AG08396 (cell line): Measurements from ENCODE around the gene NOL4L.

Experiments used
- DNase-seq: peaks from one replicate; pipeline ENCODE4 v3.0.0; 2012; ENCODE audit warnings: low spot score, mixed read lengths

The NOL4L gene

DNA sequence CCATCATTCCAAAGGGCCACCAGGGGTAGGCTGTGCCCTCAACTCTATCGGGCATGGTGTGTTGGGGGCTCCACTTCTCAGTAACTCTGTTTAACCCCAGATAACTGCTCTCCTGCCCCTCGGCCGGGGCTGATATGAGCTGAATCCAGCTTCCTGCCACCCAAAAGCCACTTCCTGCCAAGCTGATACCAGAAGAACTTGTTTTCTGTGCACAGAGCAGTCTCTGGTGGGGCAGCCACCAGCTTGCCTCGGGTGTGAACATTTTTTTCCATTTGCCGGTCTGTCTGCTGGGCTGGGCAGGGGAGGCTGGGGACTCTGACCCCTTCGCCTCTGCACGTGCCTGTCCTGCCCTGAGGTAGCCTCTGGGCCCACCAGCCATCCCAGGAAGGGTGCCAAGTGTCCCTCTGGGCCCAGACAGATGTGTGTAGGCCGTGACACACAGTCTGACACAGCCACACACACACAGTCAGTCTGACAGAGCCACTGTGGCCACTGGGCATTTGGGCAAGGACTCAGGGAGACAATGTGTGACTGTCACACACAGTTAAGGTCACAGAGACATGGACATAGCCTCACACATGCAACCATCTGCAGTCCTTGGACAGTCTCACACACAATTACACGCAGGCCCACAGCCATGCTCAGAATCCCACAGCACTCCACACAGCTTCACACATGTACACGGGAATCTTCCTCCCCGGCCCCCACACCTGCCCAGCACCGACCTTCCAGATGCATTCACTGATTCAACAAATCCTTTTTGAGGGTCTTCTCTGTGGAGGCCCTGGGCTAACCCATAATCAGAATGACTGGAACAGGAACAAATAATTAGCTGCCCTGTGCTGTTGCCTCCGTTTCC is 45.1 kb downstream of the NOL4L start:
- DNase-seq: no peak

DNA sequence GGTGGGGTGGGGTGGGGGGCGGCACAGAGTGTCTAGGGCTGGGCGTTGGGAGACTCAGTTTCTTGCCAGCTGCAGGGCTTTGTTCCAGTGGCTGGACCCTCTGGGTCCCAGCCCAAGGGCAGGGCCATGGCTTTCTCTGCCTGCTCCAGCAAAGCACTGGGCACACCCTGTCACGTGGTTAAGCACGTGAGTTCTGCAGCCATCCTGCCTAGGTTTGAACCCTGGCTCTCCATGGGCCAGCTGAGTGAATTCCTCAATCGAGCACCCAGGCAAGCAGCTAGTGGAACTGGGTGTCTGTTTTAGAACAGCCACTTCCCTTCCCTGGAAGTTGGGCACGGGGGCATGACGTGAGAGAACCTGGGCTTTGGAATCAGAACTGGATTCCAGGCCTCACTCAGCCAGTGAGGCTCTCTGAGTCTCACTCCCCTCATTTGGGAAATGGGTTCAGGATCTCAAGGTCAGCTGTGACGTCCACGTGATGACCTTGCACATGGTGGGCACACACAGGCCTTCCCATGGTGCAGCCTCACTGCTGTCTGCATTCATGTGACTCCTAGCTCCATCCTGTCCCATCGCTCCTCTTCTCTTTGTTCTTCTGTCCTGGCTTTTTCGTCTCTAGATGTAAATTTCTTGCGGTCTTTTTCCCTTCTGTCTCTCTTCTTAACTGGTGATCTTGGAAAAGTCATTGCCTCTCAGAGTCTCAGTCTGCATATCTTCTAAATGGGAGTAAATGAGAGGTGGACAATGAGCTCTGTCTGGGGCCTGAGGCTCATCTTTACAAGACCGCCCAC is 45.9 kb downstream of the NOL4L start:
- no peak for DNase-seq

DNA sequence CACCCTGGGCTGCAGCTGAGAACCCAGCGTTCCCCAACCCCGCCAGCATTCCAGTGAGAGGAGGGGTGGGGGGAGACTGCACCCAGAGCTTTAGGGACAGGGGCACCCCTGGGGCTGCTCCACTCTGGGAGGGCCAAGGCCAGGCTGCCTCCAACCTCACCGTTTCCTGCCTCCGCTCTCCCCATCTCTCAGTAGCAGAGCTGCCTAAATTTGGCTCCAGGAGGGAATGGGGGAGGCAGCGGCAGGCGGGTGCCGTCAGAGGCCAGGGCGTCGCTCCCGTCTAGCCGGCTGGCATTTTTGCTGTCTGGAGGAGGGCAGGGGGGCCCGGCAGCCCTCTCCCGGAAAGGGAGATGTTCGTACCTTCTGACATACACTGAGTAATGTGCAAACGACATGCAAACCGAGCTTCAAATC is 46.6 kb downstream of the NOL4L start:
- no peak for DNase-seq

DNA sequence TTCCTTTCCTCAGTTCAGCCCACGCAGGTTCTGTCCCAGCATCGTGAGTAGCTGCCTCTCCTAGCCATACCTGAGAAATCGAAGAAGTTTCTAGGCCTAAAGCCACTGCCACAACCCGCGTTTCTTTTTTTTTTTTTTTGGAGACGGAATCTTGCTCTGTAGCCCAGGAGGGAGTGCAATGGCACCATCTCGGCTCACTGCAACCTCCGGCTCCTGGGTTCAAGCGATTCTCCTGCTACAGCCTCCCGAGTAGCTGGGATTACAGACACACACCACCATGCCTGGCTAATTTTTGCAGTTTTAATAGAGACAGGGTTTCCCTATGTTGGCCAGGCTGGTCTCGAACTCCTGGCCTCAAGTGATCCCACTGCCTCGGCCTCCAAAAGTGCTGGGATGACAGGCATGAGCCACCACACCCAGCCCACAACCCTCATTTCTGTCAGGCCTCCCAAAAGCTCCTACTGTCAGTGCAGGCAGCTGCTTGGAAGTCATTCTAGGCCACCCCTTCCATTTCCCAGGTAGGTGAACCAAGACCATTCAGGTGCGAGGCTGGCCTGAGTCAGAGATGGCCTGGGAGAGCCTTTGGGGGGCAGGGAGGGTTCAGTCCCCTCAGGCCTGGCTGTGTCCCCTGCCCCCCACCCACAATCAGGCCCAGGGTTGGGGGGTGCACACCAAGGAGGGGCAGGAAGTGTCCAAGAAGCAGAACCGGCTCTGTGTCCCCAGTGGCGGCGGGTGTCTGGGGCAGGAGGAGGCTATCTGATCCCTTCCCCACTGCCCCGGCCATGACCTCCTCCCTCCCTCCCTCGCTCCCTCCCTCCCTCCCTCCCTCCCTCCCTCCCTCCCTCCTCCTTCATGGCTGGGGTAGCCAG is 47.2 kb downstream of the NOL4L start:
- DNase-seq: no peak

DNA sequence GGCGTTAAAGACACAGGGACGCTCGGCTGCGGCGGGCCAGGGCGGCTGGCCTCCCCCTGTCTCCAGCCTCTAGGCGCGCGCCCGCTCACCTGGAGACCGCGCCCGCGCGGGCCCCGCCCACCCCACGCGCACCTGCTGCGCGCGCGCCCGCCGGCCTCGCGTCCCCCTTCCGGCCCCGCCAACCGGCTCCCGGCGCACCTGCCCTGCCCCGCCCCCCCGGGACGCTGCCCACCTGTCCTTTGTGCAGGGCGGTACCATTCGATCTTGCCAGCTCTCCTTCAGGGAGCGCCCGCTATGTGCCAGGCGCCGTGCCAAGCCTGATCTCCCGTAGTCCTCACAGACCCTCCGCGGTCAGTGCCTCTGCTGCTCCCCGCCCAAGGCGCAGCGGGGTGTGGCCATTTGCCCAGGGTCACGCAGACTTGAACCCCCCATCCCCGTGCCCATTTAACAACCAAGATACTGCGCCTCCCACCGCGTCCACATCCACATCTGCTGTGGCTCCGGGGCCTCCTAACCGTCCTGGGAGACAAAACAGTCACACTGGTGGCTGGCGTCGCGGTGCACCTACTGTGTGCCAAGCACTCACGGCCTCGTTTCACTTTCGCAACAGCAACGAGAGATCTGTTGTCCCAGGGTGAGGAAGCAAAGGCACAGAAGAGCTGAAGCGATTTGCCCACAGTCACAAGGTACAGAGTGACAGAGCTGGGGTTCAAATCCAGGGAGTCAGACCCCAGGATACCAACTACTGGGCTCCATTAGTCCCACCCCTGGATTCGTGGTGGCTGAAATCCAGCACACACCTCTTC is 48.1 kb downstream of the NOL4L start:
- DNase-seq: no peak

DNA sequence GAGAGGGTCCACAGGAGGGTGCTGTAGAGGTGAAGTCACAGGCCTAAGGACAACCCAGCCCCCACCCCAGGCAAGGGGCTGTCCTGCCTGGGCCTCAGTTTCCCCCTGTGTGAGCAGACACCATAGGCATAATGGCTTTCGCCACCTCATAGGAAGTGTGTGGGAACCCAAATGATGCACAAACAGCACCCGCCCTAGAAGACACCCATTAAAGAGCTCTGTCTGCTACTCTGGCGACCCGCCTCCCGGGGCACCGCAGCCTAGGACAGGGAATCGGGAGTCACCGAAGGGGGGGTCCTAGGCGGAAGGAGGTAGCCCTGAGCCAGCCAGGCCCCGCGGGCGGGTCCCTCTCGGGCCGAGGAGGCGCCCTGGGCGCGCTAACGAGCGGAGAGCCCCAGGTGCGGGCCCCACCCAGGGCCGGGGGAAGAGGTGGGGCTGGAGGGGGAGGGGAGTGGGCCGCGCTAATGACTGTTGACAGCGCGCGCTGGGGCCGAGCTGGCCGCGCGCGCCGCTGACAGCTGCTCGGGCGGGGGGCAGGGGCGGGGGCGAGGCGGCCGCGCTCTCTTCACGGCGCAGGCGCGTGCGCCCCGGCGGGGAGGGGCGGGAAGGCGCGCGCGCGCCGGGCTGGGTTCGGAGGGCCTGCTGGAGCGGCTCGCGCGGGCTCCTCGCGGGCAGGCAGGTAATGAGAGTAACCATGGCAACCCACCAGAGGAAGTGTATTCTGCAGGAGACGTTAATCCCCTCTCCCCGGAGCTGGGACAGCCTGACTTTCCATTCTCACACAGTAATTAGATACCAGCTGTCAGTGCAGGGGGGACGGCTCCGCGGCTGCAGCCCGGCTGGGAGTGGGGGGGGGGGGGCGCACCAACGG is 48.9 kb downstream of the NOL4L start:
- DNase-seq: peak; percentile 63

DNA sequence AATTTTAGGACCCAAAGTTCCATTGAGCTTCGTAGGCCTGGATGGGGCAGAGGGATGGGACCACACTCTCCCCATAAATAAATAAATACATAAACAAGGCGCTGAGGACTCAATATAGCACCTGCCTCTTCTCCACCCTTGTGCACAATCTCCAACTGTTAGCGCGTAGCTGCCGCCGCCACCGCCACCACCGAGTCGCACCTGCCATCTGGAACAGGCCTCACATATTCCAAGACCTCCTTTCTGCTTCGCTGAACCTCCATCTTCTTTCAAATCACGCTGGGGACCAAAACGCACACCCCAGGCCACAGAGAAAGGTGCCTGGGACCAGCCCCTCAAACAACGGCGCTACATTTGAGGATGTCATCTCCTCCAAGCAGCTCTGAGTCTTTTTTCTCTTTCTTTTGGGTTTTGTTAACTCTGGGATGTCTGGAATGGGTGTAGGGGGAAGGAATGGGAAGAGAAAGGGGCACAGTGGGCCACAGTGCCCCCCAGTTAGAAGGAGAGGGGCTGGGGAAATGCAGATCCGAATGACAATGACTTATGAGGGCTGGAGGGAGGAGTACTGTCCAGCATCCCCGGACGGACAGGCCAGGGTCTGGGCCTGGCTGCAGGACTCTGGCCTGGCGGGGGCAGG is 49.7 kb downstream of the NOL4L start:
- DNase-seq: no peak

DNA sequence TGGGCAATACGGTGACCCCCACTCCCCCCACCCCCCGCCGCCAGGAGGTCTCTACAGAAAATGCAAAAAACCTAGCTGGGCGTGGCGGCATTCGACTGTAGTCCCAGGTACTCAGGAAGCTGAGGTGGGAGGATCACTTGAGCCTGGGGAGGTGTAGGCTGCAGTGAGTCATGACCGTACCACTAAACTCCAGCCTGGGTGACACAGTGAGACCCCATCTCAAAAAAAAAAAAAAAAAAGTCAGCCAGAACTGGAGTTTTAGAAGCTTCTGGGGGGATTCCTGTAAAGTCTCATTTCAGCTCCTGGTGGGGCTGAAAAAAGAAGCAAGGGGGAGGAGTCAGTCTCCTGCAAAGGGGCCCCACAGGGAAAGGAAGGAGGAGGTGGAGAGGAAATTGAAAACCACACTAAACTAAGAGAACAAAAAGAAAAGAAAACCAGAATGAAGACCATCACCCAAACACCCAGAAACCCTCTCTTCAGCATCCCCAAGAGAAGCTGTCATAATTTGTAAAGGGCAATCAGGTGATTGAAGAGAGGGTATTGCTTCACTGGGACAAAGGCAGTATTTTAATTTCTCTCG is 50.4 kb downstream of the NOL4L start:
- no peak for DNase-seq

DNA sequence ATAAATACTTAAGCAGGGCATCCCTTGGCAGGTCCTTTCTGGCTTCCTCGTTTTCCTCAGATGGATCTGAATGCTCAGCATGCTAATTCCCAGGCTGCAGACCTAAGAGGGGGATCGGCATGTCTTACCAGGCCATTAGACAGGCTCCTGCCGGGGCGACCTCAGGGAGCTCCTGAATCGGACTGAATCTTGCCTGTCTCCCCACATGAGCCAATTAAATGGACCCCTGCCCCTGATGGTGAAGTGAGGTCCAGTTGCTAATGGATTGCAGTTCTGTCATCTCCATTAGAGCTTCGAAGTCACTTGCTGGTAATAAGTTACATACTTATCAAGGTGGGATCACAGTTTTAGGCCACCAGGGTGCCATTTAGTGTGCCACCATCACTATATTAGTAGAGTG is 51.4 kb downstream of the NOL4L start:
- no peak for DNase-seq

DNA sequence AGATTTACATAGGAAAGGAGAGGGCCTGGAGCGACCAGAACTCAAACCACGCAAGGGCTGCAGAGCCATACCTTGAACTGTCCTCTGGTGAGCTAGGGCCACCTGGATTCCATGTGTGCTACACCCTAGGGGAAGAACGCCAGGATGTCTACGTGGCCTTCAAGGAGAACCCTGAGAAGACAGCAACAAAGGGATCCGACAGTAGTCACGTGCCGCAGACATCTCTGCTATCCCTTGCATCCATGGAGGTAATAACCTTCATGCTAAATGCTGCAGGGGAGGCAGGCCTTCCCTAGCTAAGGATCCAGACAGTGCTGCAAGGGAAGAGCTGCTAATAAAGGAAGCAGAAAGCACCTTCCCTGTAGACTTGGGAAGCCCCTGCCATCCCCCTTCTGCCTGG is 52.9 kb downstream of the NOL4L start:
- no peak for DNase-seq

DNA sequence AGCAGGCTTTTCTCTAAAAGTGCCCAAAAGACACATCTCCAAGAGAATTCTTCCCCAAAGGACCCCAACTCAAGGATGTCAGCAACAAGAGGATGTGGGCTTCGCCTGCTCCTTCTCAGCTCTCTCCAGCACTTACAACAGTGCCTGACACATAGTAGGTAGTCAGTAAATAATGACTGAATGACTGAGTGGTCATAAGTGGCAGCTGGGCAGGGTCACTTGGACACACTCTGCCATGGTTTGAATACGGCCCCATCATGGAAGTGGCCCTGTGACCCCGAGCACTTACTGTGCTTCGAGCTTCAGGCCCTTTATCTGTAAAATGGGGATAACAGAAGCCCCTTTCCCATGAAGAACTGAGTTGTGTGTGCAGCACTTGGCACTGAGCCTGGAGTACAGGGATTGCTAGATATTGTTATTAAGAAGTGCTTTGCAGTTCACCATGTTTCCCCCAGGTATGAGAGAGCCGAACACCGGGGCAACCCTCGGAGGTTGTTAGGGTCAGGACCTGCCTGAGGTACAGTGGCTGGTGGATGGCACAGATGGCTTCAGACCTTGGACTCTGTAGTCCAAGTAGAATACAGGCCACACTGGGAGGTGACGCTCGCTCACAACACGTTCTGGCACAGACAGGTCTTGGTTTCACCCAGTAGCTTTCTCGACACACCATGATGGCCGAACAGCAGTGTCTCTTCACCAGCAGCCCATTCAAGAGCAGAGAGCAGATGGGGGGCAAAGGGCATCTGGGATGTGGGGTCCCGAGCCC is 56.0 kb downstream of the NOL4L start:
- no peak for DNase-seq

DNA sequence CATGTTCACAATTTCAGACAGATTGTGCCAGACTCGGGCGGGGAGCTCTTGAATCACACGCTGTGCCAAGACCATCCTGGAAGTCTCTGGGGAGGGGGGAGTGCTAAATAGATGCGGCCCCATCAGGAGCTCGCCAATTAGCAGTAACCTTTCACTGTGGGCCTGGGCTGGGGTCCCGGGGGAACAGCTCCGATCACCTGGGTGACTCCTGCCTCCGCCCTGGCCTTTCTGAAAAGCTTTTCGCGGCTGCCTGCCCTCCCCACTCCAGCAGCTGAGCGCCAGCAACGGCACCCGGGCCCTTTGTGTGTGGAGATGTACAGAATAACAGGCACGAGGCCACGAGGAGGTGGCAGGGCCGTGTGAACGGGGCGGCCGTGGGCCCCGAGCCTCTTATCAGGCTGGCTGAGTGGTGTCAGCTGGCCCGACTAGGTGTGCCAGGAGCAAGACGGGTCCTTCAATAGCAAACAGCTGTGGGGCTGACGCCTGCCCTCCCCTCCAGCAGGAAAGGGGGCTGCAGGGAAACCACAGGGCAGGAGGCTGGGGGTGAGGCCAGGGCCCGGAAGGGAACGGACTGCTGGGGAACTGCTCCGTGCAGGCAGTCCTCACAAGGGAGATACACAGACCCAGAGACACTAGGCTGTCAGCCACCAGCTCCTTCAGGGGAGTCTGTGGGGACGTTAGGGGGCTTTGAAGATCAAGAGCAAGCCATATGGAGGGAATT is 56.8 kb downstream of the NOL4L start:
- no peak for DNase-seq

DNA sequence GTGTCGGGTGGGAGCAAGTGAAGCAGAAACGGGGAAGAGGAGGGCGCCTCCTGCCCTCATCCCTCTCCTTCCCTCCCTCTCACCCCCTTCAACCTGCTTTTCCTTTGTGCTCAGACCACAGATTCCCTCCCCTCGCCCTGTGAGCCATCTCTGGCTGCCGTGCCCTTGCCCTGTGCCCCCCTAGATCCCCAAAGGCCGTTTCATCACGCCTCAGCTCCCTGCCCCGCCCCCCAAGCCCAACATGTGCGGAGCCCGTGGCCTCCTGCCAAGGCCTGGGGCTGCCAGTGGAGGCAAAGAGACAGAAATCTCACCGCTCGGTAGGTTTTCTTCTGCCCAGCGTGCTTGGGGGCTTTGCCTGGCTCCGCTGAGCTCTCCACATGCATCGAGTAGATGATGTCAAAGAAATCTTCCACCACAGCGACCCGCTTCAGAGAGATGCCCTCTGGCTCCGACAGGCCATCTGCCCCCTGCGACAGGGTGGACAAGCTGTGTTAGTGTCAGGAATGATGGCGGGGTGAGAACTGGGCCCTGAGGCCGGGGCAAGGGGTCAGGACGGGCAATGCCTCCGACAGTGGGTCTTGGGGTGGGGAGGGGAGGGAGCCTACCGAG is 57.6 kb downstream of the NOL4L start:
- no peak for DNase-seq

DNA sequence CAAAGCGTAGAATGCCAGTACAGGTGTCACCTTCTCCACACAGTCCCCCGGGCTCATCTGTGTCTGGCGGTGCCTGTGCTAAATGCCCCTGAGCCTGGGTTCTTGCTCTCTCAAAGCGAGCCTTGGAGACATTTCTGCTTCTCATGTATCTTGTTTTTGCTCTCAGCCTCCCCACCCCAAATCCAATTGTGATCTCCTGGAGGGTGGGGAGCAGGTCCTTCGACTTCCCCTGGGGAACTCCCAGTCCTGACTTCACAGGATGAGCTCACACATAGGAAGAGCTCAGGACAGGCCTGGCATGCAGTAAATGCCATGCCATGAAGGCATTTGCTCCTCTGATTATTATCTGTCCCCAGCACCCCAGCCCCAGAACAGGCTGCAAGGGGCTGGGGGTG is 58.1 kb downstream of the NOL4L start:
- no peak for DNase-seq

DNA sequence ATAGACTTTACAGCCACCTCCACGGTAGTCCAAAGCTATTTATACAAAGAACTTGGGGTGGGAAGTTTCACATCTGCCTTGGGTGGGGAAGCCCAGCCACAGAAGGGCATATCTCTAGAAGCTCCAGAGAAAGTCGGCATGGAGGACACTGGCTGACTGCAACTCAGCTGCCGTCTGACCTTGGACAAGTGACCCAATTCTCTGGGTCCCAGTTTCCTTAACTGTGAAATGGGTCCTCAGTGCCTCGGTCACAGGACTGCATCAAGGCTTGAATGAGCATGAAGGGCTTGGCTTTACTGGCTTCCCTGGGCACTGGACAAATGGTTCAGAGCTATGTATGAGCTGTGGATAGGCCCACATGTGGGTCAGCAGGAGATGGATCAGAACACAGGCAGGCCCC is 58.6 kb downstream of the NOL4L start:
- DNase-seq: no peak

DNA sequence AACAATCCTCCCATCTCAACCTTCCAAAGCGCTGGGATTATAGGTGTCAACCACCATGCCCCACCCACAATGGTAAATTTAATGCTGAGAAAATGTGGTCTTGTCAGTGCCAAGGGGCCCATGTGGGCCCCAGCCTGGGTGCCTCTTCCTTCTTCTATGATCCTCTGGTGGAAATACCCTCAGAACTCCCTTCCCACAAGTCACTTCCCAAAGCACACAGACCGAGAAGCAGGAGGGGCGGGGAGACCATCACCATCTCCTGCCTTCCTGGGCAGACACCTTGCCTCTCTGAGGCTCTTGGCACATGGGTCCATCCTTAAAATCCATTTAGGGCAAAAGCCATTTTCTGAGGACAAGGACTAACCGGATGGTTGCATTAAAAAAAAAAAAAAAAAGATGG is 59.0 kb downstream of the NOL4L start:
- no peak for DNase-seq

DNA sequence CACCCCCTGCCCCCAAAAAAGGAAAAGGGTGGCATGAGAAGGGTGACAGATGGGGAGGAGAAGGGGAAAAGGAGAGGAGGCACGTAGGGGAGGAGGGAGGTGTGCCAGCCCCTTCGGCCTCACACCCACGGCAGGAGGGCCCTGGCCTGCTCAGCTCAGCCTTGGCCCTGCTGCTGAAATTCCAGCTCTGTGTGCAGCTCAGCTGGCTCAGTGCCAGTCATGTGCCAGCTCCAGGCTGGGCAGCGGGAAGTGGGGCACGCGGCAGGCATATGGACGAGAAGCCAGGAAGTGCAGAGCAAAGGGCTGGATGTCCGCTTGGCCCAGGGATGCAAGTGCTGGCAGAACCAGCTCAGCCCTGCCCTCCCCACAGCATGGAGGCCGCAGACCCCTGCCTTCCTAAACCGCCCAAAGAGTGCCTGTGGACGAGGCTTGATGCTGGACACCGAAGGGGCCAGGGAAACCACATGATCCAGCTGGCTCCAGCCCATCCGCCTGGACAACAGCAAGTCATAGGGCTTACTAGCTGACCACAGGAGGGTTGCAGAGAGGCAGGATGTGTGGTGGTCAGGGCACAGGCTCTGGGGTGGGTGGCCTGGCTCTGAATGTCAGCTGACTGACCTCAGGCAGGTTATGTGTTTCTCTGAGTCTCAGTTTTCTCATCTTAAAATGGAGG is 60.2 kb downstream of the NOL4L start:
- no peak for DNase-seq
